Activated CD8-positive, alpha-beta memory T cell treated with anti-CD3 and anti-CD28 coated beads, Interleukin-2, amount 10 ng/mL, durations not matched to agents 7 days and 5 days (primary cell): ENCODE results near the gene TLCD1. TPM values are rescaled to one million over a fixed set of nuclear protein-coding genes. Genes with fewer than 3 reads are reported as not detected.

ENCODE experiments used
- ATAC-seq: fragments of 150-1000 bp; cut with Tn5 transposase; one replicate; pipeline ENCODE4 v1.10.0; 2021; ENCODE audit warnings: moderate library complexity
- CTCF ChIA-PET: fragments of 350-600 bp; sonication (Branson Sonifier 250); formaldehyde crosslinking; loops from one replicate; lab custom pipeline; 2021; ENCODE audit warnings: antibody characterized with exemption; lab: Charles Lee
- DNase-seq: peaks from one replicate; pipeline ENCODE4 v3.0.0-alpha.2; 2020
- H3K27ac Mint-ChIP-seq: one replicate; pipeline ENCODE4 v1.8.0; 2021; ENCODE audit warnings: mild to moderate bottlenecking, mixed read lengths
- H3K27me3 Mint-ChIP-seq: one replicate; pipeline ENCODE4 v1.8.0; 2021; ENCODE audit warnings: mixed read lengths
- H3K36me3 Mint-ChIP-seq: one replicate; pipeline ENCODE4 v1.8.0; 2021; ENCODE audit warnings: mild to moderate bottlenecking, mixed read lengths
- H3K4me1 Mint-ChIP-seq: one replicate; pipeline ENCODE4 v1.8.0; 2021; ENCODE audit warnings: mixed read lengths
- H3K4me3 Mint-ChIP-seq: one replicate; pipeline ENCODE4 v1.8.0; 2021; ENCODE audit warnings: mild to moderate bottlenecking, moderate library complexity, mixed read lengths
- H3K9me3 Mint-ChIP-seq: one replicate; pipeline ENCODE4 v1.8.0; 2022; ENCODE audit warnings: low read depth, mixed read lengths
- total RNA-seq, 2 experiments: library from RNA; stranded (reverse); gene quantifications; one replicate each; pipeline ENCODE4 v1.2.3, GENCODE V29; 2021

The TLCD1 gene
- total RNA-seq, 2 experiments from 2014 or later, result 3.2 to 5.6 TPM

DNA sequence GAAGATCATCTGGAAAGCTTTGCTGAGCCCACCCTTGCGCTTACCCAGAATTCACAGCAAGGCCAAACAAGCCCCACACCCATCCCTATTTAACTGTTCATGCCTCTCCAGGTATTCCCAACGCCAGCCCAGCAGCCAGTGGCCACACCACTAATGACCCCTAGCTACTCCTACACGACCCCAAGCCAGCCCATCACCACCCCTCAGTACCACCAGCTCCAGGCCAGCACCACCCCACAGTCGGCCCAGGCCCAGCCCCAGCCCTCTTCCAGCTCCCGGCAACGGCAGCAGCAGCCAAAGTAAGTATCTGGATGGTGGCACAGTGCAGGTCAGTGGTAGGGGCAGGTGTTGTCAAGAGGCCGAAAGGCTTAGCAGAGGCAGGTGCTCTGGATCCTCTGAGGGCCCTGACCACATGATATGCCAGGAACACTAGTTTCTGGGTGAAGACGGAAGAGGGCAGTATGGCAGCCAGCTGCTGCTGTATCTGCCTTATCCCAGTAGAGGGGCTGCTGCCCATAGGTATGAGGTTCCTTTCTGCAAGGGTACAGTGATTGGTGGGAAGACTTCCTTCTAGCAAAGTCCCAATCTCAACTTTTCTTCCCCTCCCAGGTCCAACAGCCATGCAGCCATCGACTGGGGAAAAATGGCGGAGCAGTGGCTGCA lies 25.1 kb downstream of the TLCD1 start:
- CTCF ChIA-PET, result no interaction called here
- Mint-ChIP-seq H3K36me3 (peaks cover 40% of the 10 kb centered on the region), H3K27me3 (no peaks in the 10 kb centered on the region), H3K9me3 (no peaks in the 10 kb centered on the region), H3K27ac (no peak overlapping the region), H3K4me3 (no peak overlapping the region), H3K4me1 (no peaks in the 10 kb centered on the region)
- DNase-seq (no peak), ATAC-seq (no peak)

DNA sequence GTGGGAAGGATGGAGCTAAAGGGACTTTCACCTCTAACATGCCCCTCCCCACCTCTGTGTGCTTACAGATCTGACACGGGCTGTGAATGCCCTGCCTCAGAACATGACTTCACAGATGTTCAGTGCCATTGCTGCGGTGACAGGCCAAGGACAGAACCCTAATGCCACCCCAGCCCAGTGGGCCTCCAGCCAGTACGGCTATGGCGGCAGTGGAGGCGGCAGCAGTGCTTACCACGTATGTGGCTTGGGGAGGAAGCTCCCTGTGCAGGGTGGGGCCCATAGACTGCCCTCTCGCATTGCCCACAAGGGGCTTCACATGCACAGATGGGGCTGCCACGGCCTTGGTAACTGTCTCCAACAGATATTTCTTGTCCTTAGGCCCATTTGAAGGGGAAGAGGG lies 25.8 kb downstream of the TLCD1 start:
- Mint-ChIP-seq H3K4me3 (no peak overlapping the region), H3K4me1 (no peaks in the 10 kb centered on the region), H3K27me3 (no peaks in the 10 kb centered on the region), H3K36me3 (peaks cover 44% of the 10 kb centered on the region), H3K9me3 (no peaks in the 10 kb centered on the region), H3K27ac (no peak overlapping the region)
- ATAC-seq (no peak), DNase-seq (no peak)
- CTCF ChIA-PET, result interaction anchor here (1.7 kb wide), 1 partner anchor 54 kb away, joined by 5 read pairs; no protein-coding TSS in a partner anchor

DNA sequence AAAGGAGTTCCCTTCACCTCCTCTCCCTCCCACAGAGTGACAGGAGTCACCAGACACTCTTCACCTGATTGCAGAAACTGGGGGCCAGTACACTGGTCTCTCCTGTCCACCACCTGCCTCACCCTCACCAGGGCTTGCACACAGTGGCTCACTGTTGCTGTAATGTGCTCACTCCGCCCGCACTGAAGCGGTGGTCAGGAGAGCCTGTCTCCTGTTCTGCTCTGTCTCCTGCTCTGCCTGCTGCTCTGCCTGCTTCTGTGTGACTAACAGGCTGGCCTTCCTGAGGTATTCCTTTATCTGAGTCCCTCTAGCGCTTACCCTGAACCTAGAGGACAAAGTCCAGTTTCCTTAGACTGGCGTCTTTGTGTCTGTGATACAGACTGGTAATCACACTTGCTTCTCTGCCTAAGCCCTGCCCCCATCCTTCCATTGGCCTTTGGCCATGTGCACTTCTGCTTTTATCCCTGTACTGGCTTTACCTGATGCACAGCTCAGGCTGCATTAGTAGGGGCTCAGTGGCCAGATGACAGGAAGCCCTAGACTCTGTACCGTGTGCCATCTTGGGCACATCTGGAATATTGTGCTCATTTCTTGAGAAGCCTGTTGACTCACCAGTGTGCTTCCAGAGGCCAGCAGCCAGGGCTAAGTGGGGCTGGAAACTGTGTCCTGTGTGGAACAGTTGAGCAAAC lies 27.6 kb downstream of the TLCD1 start:
- ATAC-seq (no peak), DNase-seq (no peak)
- no peak overlapping the region for H3K27ac Mint-ChIP-seq
- H3K36me3 Mint-ChIP-seq, result peaks cover 55% of the 10 kb centered on the region
- CTCF ChIA-PET, result interaction anchor here (1.7 kb wide), 1 partner anchor 52 kb away, joined by 5 read pairs; no protein-coding TSS in a partner anchor
- H3K4me3 Mint-ChIP-seq, result no peak overlapping the region
- no peaks in the 10 kb centered on the region for H3K27me3 Mint-ChIP-seq
- H3K9me3 Mint-ChIP-seq, result no peaks in the 10 kb centered on the region
- no peaks in the 10 kb centered on the region for H3K4me1 Mint-ChIP-seq

DNA sequence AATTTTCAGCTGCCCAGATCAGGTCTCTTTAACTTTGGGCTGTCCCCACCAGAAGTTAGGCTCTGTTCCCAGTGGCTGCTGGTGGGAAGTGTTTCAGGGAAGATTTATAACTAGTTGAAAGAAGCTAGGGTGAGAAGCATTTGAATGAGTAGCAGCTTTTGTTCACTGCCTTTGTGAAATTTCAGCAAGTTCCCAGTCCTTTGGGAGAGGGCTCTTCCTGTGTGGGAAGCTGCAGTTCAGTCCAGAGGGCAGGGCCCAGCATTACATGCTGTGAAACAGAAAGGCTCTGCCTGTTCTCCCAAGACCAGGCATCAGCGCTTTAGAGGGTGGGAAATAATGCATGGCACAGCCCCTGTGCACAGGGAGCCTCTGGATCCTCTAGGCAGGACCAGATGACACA lies 32.2 kb downstream of the TLCD1 start:
- ATAC-seq, result no peak
- CTCF ChIA-PET, result no interaction called here
- Mint-ChIP-seq H3K4me1 (no peaks in the 10 kb centered on the region), H3K27ac (no peak overlapping the region), H3K27me3 (no peaks in the 10 kb centered on the region), H3K9me3 (no peaks in the 10 kb centered on the region), H3K4me3 (no peak overlapping the region), H3K36me3 (peaks cover 59% of the 10 kb centered on the region)
- no peak for DNase-seq

DNA sequence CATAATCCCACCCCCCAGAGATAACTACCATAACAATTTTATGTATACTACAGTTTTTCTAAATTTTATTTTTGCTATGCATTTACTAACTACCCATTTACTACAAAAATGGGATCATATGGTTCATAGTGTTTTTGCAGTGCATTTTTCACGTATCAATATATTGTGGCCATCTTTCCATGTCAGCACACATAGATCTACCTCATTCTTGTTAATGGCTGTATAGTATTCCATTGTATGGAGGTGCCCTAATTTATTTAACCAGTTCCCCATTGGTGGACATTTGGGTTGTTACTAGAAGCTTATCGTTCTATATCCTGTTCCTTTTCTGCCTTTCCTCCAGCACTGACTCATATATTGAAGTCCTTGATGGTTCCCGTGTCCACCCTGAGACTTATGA lies 37.0 kb downstream of the TLCD1 start:
- H3K4me3 Mint-ChIP-seq, result no peak overlapping the region
- no peaks in the 10 kb centered on the region for H3K9me3 Mint-ChIP-seq
- H3K27me3 Mint-ChIP-seq, result no peaks in the 10 kb centered on the region
- ATAC-seq, result no peak
- H3K4me1 Mint-ChIP-seq, result no peaks in the 10 kb centered on the region
- CTCF ChIA-PET, result interaction anchor here (0.9 kb wide), 1 partner anchor 21 kb away, joined by 3 read pairs; no protein-coding TSS in a partner anchor
- no peak overlapping the region for H3K27ac Mint-ChIP-seq
- peaks cover 65% of the 10 kb centered on the region for H3K36me3 Mint-ChIP-seq
- no peak for DNase-seq

DNA sequence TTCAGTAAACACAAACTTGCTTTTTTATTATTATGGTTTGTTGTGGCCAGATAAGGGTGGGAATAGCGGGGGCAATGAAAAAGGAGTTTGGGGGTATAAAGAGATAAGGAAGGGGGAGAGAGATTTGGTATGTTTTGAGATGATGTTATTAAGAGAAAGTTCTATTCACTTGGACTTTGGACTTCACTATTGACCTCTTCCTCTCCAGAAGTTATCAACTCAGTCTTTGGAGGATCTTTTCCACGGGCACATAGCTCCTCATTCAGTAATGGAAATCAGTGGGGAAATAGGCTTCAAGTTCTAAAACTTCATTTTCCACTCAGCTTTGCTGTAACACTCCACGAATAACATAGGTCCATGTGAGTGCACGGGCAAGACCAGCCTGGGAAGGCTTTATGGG lies 37.6 kb downstream of the TLCD1 start:
- Mint-ChIP-seq H3K9me3 (no peaks in the 10 kb centered on the region), H3K4me1 (no peaks in the 10 kb centered on the region), H3K27ac (no peak overlapping the region), H3K27me3 (no peaks in the 10 kb centered on the region), H3K4me3 (no peak overlapping the region), H3K36me3 (peaks cover 64% of the 10 kb centered on the region)
- CTCF ChIA-PET, result interaction anchor here (0.7 to 1.1 kb wide), 3 partner anchors 21 to 153 kb away, joined by 3 to 4 read pairs (median 4); no protein-coding TSS in a partner anchor
- ATAC-seq (no peak), DNase-seq (no peak)

DNA sequence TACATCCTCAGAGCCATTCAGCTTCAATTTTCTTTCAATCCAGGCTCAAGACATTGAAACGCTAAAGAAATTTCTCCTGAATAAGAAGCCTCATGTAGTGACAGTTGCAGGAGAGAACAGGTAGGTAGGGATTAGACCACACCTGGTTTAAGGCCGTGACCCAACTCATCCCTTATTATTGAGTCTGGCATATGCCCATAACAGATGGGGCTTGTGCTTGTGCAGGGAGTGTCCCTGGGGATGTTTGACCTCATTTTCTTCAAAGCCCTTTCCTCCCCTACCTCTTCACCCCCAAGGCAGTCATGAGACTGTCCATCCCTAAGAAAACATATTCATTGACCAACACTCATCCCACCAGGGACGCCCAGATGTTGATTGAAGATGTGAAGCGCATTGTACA lies 39.7 kb downstream of the TLCD1 start:
- Mint-ChIP-seq H3K27ac (no peak overlapping the region), H3K9me3 (no peaks in the 10 kb centered on the region), H3K4me3 (no peak overlapping the region), H3K27me3 (no peaks in the 10 kb centered on the region), H3K36me3 (peaks cover 70% of the 10 kb centered on the region), H3K4me1 (no peaks in the 10 kb centered on the region)
- CTCF ChIA-PET, result interaction anchor here (1.3 kb wide), 1 partner anchor 39 kb away, joined by 4 read pairs; no protein-coding TSS in a partner anchor
- DNase-seq (no peak), ATAC-seq (no peak)

DNA sequence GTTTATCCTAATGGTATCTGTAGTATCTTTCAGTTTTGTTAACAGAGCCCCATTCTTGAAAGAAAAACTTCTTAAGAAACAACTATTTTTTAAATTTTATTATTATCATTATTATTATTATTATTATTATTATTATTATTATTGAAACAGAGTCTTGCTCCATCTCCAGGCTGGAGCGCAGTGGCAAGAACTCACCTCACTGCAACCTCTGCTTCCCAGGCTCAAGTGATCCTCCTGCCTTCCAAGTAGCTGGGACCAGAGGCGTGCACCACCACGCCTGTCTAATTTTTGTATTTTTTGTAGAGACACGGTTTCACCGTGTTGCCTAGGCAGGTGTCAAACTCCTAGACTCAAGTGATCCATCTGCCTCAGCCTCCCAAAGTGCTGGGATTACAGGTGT lies 40.7 kb downstream of the TLCD1 start:
- DNase-seq, result no peak
- H3K9me3 Mint-ChIP-seq, result no peaks in the 10 kb centered on the region
- ATAC-seq, result no peak
- CTCF ChIA-PET, result interaction anchor here (0.6 kb wide), 1 partner anchor 25 kb away, joined by 4 read pairs; no protein-coding TSS in a partner anchor
- no peaks in the 10 kb centered on the region for H3K4me1 Mint-ChIP-seq
- no peak overlapping the region for H3K27ac Mint-ChIP-seq
- peaks cover 68% of the 10 kb centered on the region for H3K36me3 Mint-ChIP-seq
- H3K4me3 Mint-ChIP-seq, result no peak overlapping the region
- no peaks in the 10 kb centered on the region for H3K27me3 Mint-ChIP-seq

DNA sequence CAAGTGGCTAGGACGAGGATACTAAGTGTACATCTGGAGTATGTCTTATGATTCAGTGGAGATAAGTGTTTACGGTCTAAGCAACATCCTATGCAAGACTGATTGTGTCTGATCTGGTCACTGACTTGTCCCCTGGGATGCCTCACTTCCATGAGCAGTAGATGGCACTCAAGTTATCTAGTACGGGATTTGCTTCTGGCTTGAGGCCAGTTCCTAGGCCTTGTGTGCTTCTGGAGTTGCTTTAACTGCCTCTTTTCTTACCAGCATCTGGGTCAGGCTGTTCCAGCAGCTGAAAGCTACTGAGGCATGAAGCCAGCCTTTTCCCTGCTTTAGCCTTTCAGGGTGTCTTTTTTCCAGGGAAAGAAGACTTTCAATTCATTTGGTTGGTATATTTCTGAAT lies 41.1 kb downstream of the TLCD1 start:
- Mint-ChIP-seq H3K27ac (no peak overlapping the region), H3K4me3 (no peak overlapping the region), H3K9me3 (no peaks in the 10 kb centered on the region), H3K4me1 (no peaks in the 10 kb centered on the region), H3K36me3 (peaks cover 66% of the 10 kb centered on the region), H3K27me3 (no peaks in the 10 kb centered on the region)
- DNase-seq (no peak), ATAC-seq (no peak)
- CTCF ChIA-PET, result no interaction called here

DNA sequence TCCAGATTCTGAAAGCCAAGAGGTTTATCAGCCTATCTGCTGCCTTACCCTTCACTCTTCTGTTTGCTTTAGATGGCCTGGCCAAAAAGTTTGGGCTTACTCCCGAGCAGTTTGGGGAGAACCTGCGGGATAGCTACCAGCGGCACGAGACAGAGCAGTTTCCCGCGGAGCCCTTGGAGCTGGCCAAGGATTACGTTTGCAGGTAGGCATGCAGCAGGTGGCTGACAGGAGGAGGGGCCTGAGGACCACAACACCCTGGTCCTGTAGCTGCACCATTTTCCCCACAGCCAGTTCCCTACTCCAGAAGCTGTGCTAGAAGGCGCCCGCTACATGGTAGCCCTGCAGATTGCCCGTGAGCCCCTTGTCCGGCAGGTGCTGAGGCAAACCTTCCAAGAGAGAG lies 43.4 kb downstream of the TLCD1 start:
- DNase-seq (no peak), ATAC-seq (no peak)
- Mint-ChIP-seq H3K4me1 (no peaks in the 10 kb centered on the region), H3K27ac (no peak overlapping the region), H3K9me3 (no peaks in the 10 kb centered on the region), H3K4me3 (no peak overlapping the region), H3K36me3 (peaks cover 54% of the 10 kb centered on the region), H3K27me3 (no peaks in the 10 kb centered on the region)
- CTCF ChIA-PET, result interaction anchor here (1.3 kb wide), 1 partner anchor 14 kb away, joined by 3 read pairs; no protein-coding TSS in a partner anchor

DNA sequence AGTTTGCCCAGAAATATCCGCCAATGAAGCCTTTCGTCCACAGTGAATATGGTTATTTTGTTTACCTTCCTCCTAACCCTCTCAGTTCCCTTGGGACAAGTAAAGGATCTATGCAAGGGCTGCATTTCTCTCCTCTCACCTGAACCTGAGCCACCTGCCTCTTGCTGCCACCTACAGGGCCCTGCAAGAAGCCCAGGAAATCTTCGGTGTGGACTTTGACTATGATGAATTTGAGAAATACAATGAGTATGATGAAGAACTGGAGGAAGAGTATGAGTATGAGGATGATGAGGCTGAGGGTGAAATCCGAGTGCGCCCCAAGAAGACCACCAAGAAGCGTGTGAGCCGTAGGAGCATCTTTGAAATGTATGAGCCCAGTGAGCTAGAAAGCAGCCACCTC lies 50.1 kb downstream of the TLCD1 start:
- no peaks in the 10 kb centered on the region for H3K27me3 Mint-ChIP-seq
- ATAC-seq (no peak), DNase-seq (no peak)
- no peaks in the 10 kb centered on the region for H3K4me1 Mint-ChIP-seq
- peaks cover 55% of the 10 kb centered on the region for H3K36me3 Mint-ChIP-seq
- CTCF ChIA-PET, result interaction anchor here (1.0 to 4.1 kb wide), 7 partner anchors 8 to 63 kb away, joined by 3 to 39 read pairs (median 4); partner anchors contain the start of genes BLTP2, SDF2 and SUPT6H
- H3K27ac Mint-ChIP-seq, result no peak overlapping the region
- no peak overlapping the region for H3K4me3 Mint-ChIP-seq
- H3K9me3 Mint-ChIP-seq, result no peaks in the 10 kb centered on the region

DNA sequence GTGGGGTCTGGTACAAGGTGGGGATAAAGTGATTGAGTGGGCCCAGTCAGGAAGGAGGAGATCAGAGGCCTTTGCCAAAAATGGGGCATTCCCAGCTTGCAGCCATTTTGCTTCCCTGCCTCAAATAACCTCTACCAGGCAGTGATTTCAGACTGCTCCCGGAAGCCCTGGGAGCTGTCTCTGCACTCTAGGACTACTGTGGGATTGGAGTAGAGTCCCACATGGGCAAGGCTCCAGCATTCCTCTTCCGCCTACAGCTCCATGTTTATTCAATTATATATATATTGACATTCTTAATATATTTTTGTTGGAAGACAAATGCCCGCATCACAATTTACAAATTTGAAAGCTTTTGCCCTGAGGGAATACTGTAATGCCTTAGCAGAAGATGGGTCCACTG lies 50.5 kb downstream of the TLCD1 start:
- H3K36me3 Mint-ChIP-seq, result peaks cover 58% of the 10 kb centered on the region
- peaks cover 2% of the 10 kb centered on the region for H3K4me1 Mint-ChIP-seq
- DNase-seq, result no peak
- H3K4me3 Mint-ChIP-seq, result no peak overlapping the region
- H3K9me3 Mint-ChIP-seq, result no peaks in the 10 kb centered on the region
- ATAC-seq, result no peak
- CTCF ChIA-PET, result interaction anchor here (1.0 to 4.1 kb wide), 8 partner anchors 8 to 75 kb away, joined by 3 to 39 read pairs (median 3); partner anchors contain the start of genes BLTP2, SDF2 and SUPT6H
- no peak overlapping the region for H3K27ac Mint-ChIP-seq
- no peaks in the 10 kb centered on the region for H3K27me3 Mint-ChIP-seq
